ENCODE results near the gene SLC25A43.

DNA sequence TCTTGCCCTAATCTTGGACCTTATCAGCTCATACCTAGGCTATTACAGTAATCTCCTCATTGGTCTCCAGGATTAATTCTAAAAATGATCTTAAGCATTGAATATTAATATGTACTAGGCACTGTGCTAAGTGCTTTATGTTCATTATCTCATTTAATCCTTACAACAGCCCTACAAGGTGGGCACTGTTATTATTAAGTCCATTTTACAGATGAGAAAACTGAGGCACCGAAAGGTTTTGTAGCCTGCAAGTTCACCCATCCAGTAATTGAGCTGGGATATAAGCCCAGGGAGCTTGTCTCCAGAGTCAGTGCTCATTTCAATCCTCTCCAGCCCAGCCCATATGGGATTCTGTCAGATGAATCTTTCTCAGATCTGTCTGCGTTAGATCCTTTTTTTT, 20.8 kb downstream of the SLC25A43 start:
- TF ChIP-seq TAF1 (IDR thresholded peaks at IDR 0.05; ENCODE audit: low read depth, low read length), result no peak
- no peak for TF ChIP-seq POU2F2 (IDR thresholded peaks at IDR 0.05; ENCODE audit: low read depth, low read length)
- TF ChIP-seq POLR2A (IDR thresholded peaks at IDR 0.05; ENCODE audit: low read depth, low read length), result no peak
- TF ChIP-seq SPI1 (IDR thresholded peaks at IDR 0.05; ENCODE audit: low read depth, low read length), result no peak
- no peak for TF ChIP-seq POLR2AphosphoS5 (IDR thresholded peaks at IDR 0.05; ENCODE audit: low read depth, low read length)
- TF ChIP-seq PAX5 (IDR thresholded peaks at IDR 0.05; ENCODE audit: insufficient read depth, low read length, severe bottlenecking), result no peak
